DND-41 (cell line): Measurements from ENCODE around the gene STAB2.

Experiments
- EZH2 ChIP-seq: IDR thresholded peaks from 3 replicates; pipeline ENCODE4 v1.6.1; 2012; ENCODE audit warnings: borderline replicate concordance, low read depth, mild to moderate bottlenecking, moderate library complexity, low read length, inconsistent platforms; ENCODE audit not compliant: severe bottlenecking
- TF ChIP-seq, protein P1 (sequence below): IDR thresholded peaks from 2 replicates; pipeline ENCODE4 v1.5.1; 2012; ENCODE audit warnings: borderline replicate concordance, low read length, moderate library complexity, mild to moderate bottlenecking; ENCODE audit not compliant: poor library complexity, severe bottlenecking; ENCODE audit errors: extremely low read depth

DNA sequence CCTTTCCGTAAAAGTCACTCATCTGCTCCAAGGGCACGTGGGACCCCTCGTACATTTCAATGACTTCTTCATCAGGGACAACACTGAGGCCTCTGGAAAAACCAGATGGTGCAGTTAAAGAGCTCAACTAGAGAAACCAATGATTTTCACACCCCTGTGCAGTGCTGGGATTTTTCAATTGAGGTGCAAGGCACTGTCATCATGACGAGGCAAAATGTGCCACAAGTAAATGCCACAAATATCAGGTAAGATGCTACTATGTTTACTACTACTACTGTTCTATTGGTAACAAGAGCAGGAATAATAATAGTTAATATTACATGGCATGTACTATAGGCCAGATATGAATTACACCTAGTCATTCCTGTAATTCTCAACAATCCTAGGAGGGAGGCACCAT lies 211.5 kb downstream of the STAB2 start:
- no peak for TF ChIP-seq EZH2
- TF ChIP-seq, protein P1, sequence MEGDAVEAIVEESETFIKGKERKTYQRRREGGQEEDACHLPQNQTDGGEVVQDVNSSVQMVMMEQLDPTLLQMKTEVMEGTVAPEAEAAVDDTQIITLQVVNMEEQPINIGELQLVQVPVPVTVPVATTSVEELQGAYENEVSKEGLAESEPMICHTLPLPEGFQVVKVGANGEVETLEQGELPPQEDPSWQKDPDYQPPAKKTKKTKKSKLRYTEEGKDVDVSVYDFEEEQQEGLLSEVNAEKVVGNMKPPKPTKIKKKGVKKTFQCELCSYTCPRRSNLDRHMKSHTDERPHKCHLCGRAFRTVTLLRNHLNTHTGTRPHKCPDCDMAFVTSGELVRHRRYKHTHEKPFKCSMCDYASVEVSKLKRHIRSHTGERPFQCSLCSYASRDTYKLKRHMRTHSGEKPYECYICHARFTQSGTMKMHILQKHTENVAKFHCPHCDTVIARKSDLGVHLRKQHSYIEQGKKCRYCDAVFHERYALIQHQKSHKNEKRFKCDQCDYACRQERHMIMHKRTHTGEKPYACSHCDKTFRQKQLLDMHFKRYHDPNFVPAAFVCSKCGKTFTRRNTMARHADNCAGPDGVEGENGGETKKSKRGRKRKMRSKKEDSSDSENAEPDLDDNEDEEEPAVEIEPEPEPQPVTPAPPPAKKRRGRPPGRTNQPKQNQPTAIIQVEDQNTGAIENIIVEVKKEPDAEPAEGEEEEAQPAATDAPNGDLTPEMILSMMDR, result no peak
